GM23338 (cell line): ENCODE data around the gene NHLH1. TPM values are rescaled to one million over a fixed set of nuclear protein-coding genes. Genes with fewer than 3 reads are reported as not detected.

Source experiments
- ATAC-seq: fragments of 200-7000 bp; cut with Tn5 transposase; 3 replicates; pipeline ENCODE4 v1.9.1; 2020
- DNase-seq: peaks from one replicate; pipeline ENCODE4 v3.0.0-alpha.2; 2015; ENCODE audit warnings: low spot score
- H2AFZ ChIP-seq: fragments of 200-600 bp; sonication (generic); 2 replicates; pipeline ENCODE4 v1.8.0; 2016; ENCODE audit warnings: antibody characterized with exemption, mild to moderate bottlenecking, moderate library complexity
- H3F3A ChIP-seq: fragments of 200-600 bp; sonication (generic); replicated peaks from 2 replicates; pipeline ENCODE4 v1.8.0; 2017; ENCODE audit warnings: antibody characterized with exemption, mixed run types, low read depth
- H3K27ac ChIP-seq: fragments of 200-600 bp; sonication (generic); 2 replicates; pipeline ENCODE4 v1.6.1; 2016; ENCODE audit warnings: low read depth
- H3K27me3 ChIP-seq: fragments of 200-600 bp; sonication (generic); 2 replicates; pipeline ENCODE4 v1.8.0; 2016; ENCODE audit warnings: mild to moderate bottlenecking, mixed run types, moderate library complexity; ENCODE audit not compliant: insufficient read depth
- H3K36me3 ChIP-seq: fragments of 200-600 bp; sonication (generic); 2 replicates; pipeline ENCODE4 v1.8.0; 2016; ENCODE audit warnings: mild to moderate bottlenecking; ENCODE audit not compliant: insufficient read depth
- H3K4me1 ChIP-seq: fragments of 200-600 bp; sonication (generic); 2 replicates; pipeline ENCODE4 v1.8.0; 2016; ENCODE audit warnings: mild to moderate bottlenecking, moderate library complexity; ENCODE audit not compliant: insufficient read depth
- H3K4me2 ChIP-seq: fragments of 200-600 bp; sonication (generic); 2 replicates; pipeline ENCODE4 v1.7.1; 2017; ENCODE audit warnings: mixed run types
- H3K4me3 ChIP-seq: fragments of 200-600 bp; sonication (generic); 2 replicates; pipeline ENCODE4 v1.6.1; 2016; ENCODE audit warnings: mixed run types
- H3K79me2 ChIP-seq: fragments of 200-600 bp; sonication (generic); replicated peaks from 2 replicates; pipeline ENCODE4 v1.8.0; 2017; ENCODE audit warnings: mild to moderate bottlenecking; ENCODE audit not compliant: insufficient read depth
- H3K9me2 ChIP-seq: fragments of 200-600 bp; sonication (generic); 2 replicates; pipeline ENCODE4 v1.8.0; 2017; ENCODE audit not compliant: insufficient read depth
- H4K20me1 ChIP-seq: fragments of 200-600 bp; sonication (generic); replicated peaks from 2 replicates; pipeline ENCODE4 v1.8.0; 2017; ENCODE audit warnings: mild to moderate bottlenecking; ENCODE audit not compliant: insufficient read depth
- H3K27ac Mint-ChIP-seq: 2 replicates; pipeline ENCODE4 v1.8.0; 2020; ENCODE audit warnings: inconsistent platforms, mild to moderate bottlenecking, moderate library complexity, mixed read lengths
- H3K27me3 Mint-ChIP-seq: 3 replicates; pipeline ENCODE4 v1.8.0; 2022; ENCODE audit warnings: low read depth, mild to moderate bottlenecking, moderate library complexity, mixed read lengths, inconsistent platforms; ENCODE audit not compliant: insufficient read depth, poor library complexity
- H3K36me3 Mint-ChIP-seq: 3 replicates; pipeline ENCODE4 v1.8.0; 2021; ENCODE audit warnings: low read depth, mild to moderate bottlenecking, inconsistent platforms, moderate library complexity, mixed read lengths
- H3K4me1 Mint-ChIP-seq: 3 replicates; pipeline ENCODE4 v1.8.0; 2020; ENCODE audit warnings: mild to moderate bottlenecking, inconsistent platforms, mixed read lengths
- H3K4me3 Mint-ChIP-seq: 3 replicates; pipeline ENCODE4 v1.8.0; 2021; ENCODE audit warnings: moderate library complexity, mild to moderate bottlenecking, inconsistent platforms, mixed read lengths
- H3K9me3 Mint-ChIP-seq: 3 replicates; pipeline ENCODE4 v1.8.0; 2020; ENCODE audit warnings: moderate library complexity, mild to moderate bottlenecking, inconsistent platforms, mixed read lengths
- CREB1 ChIP-seq: fragments of 250-450 bp; sonication (Bioruptor Pico); IDR thresholded peaks from 2 replicates; pipeline ENCODE4 v1.5.0; 2020; ENCODE audit warnings: low read depth, mild to moderate bottlenecking, moderate library complexity
- EZH2 ChIP-seq: fragments of 200-600 bp; sonication (generic); IDR thresholded peaks from one replicate; pipeline ENCODE4 v1.8.0; 2017; ENCODE audit warnings: antibody characterized with exemption, mild to moderate bottlenecking, low read depth; ENCODE audit not compliant: unreplicated experiment
- EZH2phosphoT487 ChIP-seq: fragments of 200-600 bp; sonication (generic); IDR thresholded peaks from one replicate; pipeline ENCODE4 v1.8.1; 2018; ENCODE audit warnings: antibody characterized with exemption; ENCODE audit not compliant: unreplicated experiment
- NANOG ChIP-seq: IDR thresholded peaks from 2 replicates; pipeline ENCODE4 v1.6.1; 2016; ENCODE audit warnings: antibody characterized with exemption, borderline replicate concordance
- POLR2AphosphoS5 ChIP-seq: IDR thresholded peaks from 2 replicates; pipeline ENCODE4 v1.6.1; 2016; ENCODE audit warnings: antibody characterized with exemption, low read depth
- STAT1 ChIP-seq: IDR thresholded peaks from one replicate; pipeline ENCODE4 v1.6.1; 2016; ENCODE audit warnings: antibody characterized with exemption; ENCODE audit not compliant: unreplicated experiment
- ZNF114 ChIP-seq: fragments of 250-450 bp; sonication (Bioruptor Pico); IDR thresholded peaks from 2 replicates; pipeline ENCODE4 v1.5.0; 2020; ENCODE audit warnings: mild to moderate bottlenecking, moderate library complexity
- ZNF331 ChIP-seq: fragments of 250-450 bp; sonication (Bioruptor Pico); IDR thresholded peaks from 2 replicates; pipeline ENCODE4 v1.5.0; 2020; ENCODE audit warnings: low read depth, mild to moderate bottlenecking, moderate library complexity
- polyA plus RNA-seq: library from polyadenylated mRNA; unstranded; fragments of >200 nt; fragmentation: Nextera tagmentation; extraction: Ambion mirVana; gene quantifications from 2 replicates; pipeline ENCODE4 v1.2.1, GENCODE V29; 2016
- total RNA-seq: library from RNA; depleted of rRNA; stranded (reverse); fragments of >200 nt; shearing (Covaris generic); gene quantifications from 2 replicates; pipeline ENCODE4 v1.2.3, GENCODE V29; 2014
- TF ChIP-seq, protein P1 (sequence below), 2 experiments: fragments of 200-600 bp in 1 of 2; sonication (generic) in 1 of 2; conservative IDR thresholded peaks; 2 replicates each; pipeline versions ENCODE4 v1.5.1 to v1.6.1; 2016 to 2017; ENCODE audit warnings: antibody characterized with exemption in 2 of 2, low read depth in 2 of 2, mild to moderate bottlenecking in 2 of 2, moderate library complexity in 1 of 2
- TF ChIP-seq, protein P2 (sequence below): IDR thresholded peaks from one replicate; pipeline ENCODE4 v1.6.1; 2018; ENCODE audit warnings: antibody characterized with exemption; ENCODE audit not compliant: unreplicated experiment
- TF ChIP-seq, protein P3 (sequence below): IDR thresholded peaks from 2 replicates; pipeline ENCODE4 v1.6.1; 2016; ENCODE audit warnings: antibody characterized with exemption
- TF ChIP-seq, protein P4 (sequence below): fragments of 250-450 bp; sonication (Bioruptor Pico); IDR thresholded peaks from 2 replicates; pipeline ENCODE4 v1.5.0; 2020; ENCODE audit warnings: mild to moderate bottlenecking, moderate library complexity

Gene NHLH1
- total and polyA plus RNA-seq, 2 experiments from 2014 or later, result 0.69 to 0.89 TPM

DNA sequence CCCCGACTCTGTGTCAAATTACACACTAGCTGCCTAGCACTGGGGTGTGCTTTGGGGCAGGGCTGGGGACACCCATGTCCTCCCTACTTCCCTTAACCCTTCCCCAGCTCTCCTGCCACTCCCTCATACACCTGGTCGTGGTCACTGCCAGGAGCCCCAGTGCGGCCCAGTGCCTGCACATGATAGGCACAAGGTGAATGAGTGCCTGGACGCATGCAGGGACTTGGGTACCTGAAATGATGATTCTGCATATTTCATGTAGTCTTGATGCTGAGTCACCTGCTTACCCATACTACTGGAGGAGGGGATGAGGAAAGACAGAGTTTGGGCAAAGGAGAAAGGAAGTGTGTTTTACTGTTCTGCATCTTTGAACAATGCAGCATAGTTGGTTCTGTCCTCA lies 32.0 kb downstream of the NHLH1 start:
- peak overlapping the region; percentile 88 for H3K27ac Mint-ChIP-seq

More for the DNA sequence above, 32.0 kb downstream of the NHLH1 start:
- H2AFZ ChIP-seq, result peak overlapping the region; percentile 64; the same call in 1 of the 2 replicates
- ATAC-seq, result no peak
- H3K27me3 ChIP-seq, result no peaks in the 10 kb centered on the region
- peaks cover 47% of the 10 kb centered on the region for H3K4me1 Mint-ChIP-seq
- H3K9me2 ChIP-seq, result no peaks in the 10 kb centered on the region
- H3K4me3 Mint-ChIP-seq, result peak overlapping the region; percentile 15; the same call in 1 of the 3 replicates
- peaks cover 10% of the 10 kb centered on the region; the same call in 1 of the 2 replicates for H4K20me1 ChIP-seq
- peaks cover 12% of the 10 kb centered on the region; the same call in 1 of the 2 replicates for H3F3A ChIP-seq
- peak overlapping the region; percentile 99; the same call in 1 of the 2 replicates for H3K27ac ChIP-seq
- H3K36me3 Mint-ChIP-seq, result no peaks in the 10 kb centered on the region
- 0 out of 2 replicates have a peak overlapping the region, but pooled peaks have one; percentile 26 for H3K4me3 ChIP-seq
- H3K36me3 ChIP-seq, result no peaks in the 10 kb centered on the region
- no peaks in the 10 kb centered on the region for H3K9me3 Mint-ChIP-seq
- peak overlapping the region; percentile 83 for H3K4me2 ChIP-seq
- peaks cover 41% of the 10 kb centered on the region for H3K4me1 ChIP-seq
- TF ChIP-seq, protein P1, sequence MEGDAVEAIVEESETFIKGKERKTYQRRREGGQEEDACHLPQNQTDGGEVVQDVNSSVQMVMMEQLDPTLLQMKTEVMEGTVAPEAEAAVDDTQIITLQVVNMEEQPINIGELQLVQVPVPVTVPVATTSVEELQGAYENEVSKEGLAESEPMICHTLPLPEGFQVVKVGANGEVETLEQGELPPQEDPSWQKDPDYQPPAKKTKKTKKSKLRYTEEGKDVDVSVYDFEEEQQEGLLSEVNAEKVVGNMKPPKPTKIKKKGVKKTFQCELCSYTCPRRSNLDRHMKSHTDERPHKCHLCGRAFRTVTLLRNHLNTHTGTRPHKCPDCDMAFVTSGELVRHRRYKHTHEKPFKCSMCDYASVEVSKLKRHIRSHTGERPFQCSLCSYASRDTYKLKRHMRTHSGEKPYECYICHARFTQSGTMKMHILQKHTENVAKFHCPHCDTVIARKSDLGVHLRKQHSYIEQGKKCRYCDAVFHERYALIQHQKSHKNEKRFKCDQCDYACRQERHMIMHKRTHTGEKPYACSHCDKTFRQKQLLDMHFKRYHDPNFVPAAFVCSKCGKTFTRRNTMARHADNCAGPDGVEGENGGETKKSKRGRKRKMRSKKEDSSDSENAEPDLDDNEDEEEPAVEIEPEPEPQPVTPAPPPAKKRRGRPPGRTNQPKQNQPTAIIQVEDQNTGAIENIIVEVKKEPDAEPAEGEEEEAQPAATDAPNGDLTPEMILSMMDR (conservative IDR thresholded peaks at IDR 0.05; ENCODE audit: low read depth in 2 of 2), result no peak
- no peak for TF ChIP-seq STAT1
- TF ChIP-seq EZH2phosphoT487, result no peak
- no peak for TF ChIP-seq NANOG
- no peak for TF ChIP-seq CREB1 (CRISPR knock-in tag)
- no peak for TF ChIP-seq ZNF114 (CRISPR knock-in tag)
- TF ChIP-seq POLR2AphosphoS5, result no peak
- TF ChIP-seq, protein P2, sequence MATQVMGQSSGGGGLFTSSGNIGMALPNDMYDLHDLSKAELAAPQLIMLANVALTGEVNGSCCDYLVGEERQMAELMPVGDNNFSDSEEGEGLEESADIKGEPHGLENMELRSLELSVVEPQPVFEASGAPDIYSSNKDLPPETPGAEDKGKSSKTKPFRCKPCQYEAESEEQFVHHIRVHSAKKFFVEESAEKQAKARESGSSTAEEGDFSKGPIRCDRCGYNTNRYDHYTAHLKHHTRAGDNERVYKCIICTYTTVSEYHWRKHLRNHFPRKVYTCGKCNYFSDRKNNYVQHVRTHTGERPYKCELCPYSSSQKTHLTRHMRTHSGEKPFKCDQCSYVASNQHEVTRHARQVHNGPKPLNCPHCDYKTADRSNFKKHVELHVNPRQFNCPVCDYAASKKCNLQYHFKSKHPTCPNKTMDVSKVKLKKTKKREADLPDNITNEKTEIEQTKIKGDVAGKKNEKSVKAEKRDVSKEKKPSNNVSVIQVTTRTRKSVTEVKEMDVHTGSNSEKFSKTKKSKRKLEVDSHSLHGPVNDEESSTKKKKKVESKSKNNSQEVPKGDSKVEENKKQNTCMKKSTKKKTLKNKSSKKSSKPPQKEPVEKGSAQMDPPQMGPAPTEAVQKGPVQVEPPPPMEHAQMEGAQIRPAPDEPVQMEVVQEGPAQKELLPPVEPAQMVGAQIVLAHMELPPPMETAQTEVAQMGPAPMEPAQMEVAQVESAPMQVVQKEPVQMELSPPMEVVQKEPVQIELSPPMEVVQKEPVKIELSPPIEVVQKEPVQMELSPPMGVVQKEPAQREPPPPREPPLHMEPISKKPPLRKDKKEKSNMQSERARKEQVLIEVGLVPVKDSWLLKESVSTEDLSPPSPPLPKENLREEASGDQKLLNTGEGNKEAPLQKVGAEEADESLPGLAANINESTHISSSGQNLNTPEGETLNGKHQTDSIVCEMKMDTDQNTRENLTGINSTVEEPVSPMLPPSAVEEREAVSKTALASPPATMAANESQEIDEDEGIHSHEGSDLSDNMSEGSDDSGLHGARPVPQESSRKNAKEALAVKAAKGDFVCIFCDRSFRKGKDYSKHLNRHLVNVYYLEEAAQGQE, result no peak
- TF ChIP-seq, protein P3, sequence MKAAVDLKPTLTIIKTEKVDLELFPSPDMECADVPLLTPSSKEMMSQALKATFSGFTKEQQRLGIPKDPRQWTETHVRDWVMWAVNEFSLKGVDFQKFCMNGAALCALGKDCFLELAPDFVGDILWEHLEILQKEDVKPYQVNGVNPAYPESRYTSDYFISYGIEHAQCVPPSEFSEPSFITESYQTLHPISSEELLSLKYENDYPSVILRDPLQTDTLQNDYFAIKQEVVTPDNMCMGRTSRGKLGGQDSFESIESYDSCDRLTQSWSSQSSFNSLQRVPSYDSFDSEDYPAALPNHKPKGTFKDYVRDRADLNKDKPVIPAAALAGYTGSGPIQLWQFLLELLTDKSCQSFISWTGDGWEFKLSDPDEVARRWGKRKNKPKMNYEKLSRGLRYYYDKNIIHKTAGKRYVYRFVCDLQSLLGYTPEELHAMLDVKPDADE, result no peak
- TF ChIP-seq ZNF331, result no peak
- TF ChIP-seq, protein P4, sequence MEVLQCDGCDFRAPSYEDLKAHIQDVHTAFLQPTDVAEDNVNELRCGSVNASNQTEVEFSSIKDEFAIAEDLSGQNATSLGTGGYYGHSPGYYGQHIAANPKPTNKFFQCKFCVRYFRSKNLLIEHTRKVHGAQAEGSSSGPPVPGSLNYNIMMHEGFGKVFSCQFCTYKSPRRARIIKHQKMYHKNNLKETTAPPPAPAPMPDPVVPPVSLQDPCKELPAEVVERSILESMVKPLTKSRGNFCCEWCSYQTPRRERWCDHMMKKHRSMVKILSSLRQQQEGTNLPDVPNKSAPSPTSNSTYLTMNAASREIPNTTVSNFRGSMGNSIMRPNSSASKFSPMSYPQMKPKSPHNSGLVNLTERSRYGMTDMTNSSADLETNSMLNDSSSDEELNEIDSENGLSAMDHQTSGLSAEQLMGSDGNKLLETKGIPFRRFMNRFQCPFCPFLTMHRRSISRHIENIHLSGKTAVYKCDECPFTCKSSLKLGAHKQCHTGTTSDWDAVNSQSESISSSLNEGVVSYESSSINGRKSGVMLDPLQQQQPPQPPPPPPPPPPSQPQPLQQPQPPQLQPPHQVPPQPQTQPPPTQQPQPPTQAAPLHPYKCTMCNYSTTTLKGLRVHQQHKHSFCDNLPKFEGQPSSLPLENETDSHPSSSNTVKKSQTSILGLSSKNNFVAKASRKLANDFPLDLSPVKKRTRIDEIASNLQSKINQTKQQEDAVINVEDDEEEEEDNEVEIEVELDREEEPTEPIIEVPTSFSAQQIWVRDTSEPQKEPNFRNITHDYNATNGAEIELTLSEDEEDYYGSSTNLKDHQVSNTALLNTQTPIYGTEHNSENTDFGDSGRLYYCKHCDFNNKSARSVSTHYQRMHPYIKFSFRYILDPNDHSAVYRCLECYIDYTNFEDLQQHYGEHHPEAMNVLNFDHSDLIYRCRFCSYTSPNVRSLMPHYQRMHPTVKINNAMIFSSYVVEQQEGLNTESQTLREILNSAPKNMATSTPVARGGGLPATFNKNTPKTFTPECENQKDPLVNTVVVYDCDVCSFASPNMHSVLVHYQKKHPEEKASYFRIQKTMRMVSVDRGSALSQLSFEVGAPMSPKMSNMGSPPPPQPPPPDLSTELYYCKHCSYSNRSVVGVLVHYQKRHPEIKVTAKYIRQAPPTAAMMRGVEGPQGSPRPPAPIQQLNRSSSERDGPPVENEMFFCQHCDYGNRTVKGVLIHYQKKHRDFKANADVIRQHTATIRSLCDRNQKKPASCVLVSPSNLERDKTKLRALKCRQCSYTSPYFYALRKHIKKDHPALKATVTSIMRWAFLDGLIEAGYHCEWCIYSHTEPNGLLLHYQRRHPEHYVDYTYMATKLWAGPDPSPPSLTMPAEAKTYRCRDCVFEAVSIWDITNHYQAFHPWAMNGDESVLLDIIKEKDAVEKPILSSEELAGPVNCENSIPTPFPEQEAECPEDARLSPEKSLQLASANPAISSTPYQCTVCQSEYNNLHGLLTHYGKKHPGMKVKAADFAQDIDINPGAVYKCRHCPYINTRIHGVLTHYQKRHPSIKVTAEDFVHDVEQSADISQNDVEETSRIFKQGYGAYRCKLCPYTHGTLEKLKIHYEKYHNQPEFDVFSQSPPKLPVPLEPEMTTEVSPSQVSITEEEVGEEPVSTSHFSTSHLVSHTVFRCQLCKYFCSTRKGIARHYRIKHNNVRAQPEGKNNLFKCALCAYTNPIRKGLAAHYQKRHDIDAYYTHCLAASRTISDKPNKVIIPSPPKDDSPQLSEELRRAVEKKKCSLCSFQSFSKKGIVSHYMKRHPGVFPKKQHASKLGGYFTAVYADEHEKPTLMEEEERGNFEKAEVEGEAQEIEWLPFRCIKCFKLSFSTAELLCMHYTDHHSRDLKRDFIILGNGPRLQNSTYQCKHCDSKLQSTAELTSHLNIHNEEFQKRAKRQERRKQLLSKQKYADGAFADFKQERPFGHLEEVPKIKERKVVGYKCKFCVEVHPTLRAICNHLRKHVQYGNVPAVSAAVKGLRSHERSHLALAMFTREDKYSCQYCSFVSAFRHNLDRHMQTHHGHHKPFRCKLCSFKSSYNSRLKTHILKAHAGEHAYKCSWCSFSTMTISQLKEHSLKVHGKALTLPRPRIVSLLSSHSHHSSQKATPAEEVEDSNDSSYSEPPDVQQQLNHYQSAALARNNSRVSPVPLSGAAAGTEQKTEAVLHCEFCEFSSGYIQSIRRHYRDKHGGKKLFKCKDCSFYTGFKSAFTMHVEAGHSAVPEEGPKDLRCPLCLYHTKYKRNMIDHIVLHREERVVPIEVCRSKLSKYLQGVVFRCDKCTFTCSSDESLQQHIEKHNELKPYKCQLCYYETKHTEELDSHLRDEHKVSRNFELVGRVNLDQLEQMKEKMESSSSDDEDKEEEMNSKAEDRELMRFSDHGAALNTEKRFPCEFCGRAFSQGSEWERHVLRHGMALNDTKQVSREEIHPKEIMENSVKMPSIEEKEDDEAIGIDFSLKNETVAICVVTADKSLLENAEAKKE (CRISPR knock-in tag), result no peak
- no peak for TF ChIP-seq EZH2
- no peak for DNase-seq
- peaks cover 10% of the 10 kb centered on the region for H3K27me3 Mint-ChIP-seq
- peaks cover 33% of the 10 kb centered on the region for H3K79me2 ChIP-seq
